Endothelial cell (in vitro differentiated cells): Measurements from ENCODE around the gene MPO. TPM values are rescaled to one million over a fixed set of nuclear protein-coding genes. Genes with fewer than 3 reads are reported as not detected.

Source experiments
- DNase-seq: peaks from one replicate; pipeline ENCODE4 v3.0.0; 2021; ENCODE audit warnings: low spot score
- H3K27ac Mint-ChIP-seq: one replicate; pipeline ENCODE4 v1.8.0; 2021; ENCODE audit warnings: mixed read lengths, inconsistent platforms; ENCODE audit not compliant: unreplicated experiment
- H3K27me3 Mint-ChIP-seq: one replicate; pipeline ENCODE4 v1.8.0; 2021; ENCODE audit warnings: mild to moderate bottlenecking, moderate library complexity, mixed read lengths, inconsistent platforms; ENCODE audit not compliant: unreplicated experiment
- H3K36me3 Mint-ChIP-seq: one replicate; pipeline ENCODE4 v1.8.0; 2021; ENCODE audit warnings: mild to moderate bottlenecking, low read depth, mixed read lengths, inconsistent platforms; ENCODE audit not compliant: unreplicated experiment
- H3K4me1 Mint-ChIP-seq: one replicate; pipeline ENCODE4 v1.8.0; 2021; ENCODE audit warnings: mild to moderate bottlenecking, mixed read lengths, inconsistent platforms; ENCODE audit not compliant: unreplicated experiment
- H3K4me3 Mint-ChIP-seq: one replicate; pipeline ENCODE4 v1.8.0; 2021; ENCODE audit warnings: mild to moderate bottlenecking, mixed read lengths, inconsistent platforms; ENCODE audit not compliant: unreplicated experiment
- H3K9me3 Mint-ChIP-seq: one replicate; pipeline ENCODE4 v1.8.0; 2021; ENCODE audit warnings: mixed read lengths, inconsistent platforms; ENCODE audit not compliant: unreplicated experiment
- total RNA-seq: library from RNA; stranded (reverse); fragmentation: NEBNext Ultra II Directional; extraction: Animal tissue kit (Norgen Biotek cat#: 25700); gene quantifications from one replicate; pipeline ENCODE4 v1.2.1, GENCODE V29; 2021; ENCODE audit not compliant: unreplicated experiment
- TF ChIP-seq, protein P1 (sequence below): fragments of 200-600 bp; sonication (generic); IDR thresholded peaks from one replicate; pipeline ENCODE4 v1.5.0; 2021; ENCODE audit warnings: antibody characterized with exemption; ENCODE audit not compliant: unreplicated experiment

Gene MPO
- total RNA-seq, 1 donor from 2014 or later, result not detected

- DNase-seq, result peak; percentile 68
- Mint-ChIP-seq H3K27ac (no peak overlapping the region), H3K4me1 (no peaks in the 10 kb centered on the region), H3K4me3 (no peak overlapping the region), H3K9me3 (no peaks in the 10 kb centered on the region), H3K36me3 (peaks cover 4% of the 10 kb centered on the region), H3K27me3 (peaks cover 17% of the 10 kb centered on the region)
- TF ChIP-seq, protein P1, sequence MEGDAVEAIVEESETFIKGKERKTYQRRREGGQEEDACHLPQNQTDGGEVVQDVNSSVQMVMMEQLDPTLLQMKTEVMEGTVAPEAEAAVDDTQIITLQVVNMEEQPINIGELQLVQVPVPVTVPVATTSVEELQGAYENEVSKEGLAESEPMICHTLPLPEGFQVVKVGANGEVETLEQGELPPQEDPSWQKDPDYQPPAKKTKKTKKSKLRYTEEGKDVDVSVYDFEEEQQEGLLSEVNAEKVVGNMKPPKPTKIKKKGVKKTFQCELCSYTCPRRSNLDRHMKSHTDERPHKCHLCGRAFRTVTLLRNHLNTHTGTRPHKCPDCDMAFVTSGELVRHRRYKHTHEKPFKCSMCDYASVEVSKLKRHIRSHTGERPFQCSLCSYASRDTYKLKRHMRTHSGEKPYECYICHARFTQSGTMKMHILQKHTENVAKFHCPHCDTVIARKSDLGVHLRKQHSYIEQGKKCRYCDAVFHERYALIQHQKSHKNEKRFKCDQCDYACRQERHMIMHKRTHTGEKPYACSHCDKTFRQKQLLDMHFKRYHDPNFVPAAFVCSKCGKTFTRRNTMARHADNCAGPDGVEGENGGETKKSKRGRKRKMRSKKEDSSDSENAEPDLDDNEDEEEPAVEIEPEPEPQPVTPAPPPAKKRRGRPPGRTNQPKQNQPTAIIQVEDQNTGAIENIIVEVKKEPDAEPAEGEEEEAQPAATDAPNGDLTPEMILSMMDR, result peak; percentile 48
Observed at GRCh38 chr17:58308173-58308984, 27.6 kb upstream of the MPO start.

DNA sequence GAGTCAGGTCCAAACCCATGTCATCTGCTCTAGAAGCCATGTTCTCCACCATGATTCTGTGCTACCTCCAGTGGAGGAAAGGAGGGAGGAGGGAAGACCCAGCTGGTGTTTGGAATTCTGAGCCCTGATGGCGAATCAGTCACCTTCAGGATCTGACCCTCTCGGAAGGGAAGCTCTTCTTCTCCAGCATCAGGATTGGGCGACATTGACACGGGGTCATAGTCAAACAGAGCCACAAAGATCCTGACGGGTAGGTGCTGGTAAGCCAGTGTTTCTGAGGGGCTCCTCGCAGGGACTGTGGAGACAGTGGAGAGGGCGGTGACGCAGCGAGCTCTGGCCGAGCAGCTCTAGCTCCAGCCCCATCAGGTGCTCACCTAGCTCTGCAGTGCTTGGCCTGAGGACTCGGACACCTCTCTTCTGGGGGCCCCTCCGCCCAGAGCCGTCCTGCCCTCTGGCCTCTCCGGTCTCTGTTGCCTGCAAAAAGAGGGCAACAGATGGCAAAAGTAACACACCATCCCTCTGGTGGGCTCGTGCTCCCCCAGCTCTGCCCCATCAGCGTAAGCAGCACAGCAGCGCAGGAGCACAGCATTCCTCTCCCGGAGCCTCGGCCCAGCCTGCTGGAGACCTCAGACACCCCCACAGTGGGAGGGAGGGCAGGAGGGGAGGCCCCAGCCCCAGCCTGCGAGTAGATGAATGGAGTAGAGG lies 26.9 kb upstream of the MPO start:
- Mint-ChIP-seq H3K27ac (no peak overlapping the region), H3K9me3 (no peaks in the 10 kb centered on the region), H3K4me1 (no peaks in the 10 kb centered on the region), H3K4me3 (no peak overlapping the region), H3K27me3 (peaks cover 17% of the 10 kb centered on the region), H3K36me3 (peaks cover 4% of the 10 kb centered on the region)
- no peak for DNase-seq
- TF ChIP-seq, protein P1, result no peak

- peaks cover 15% of the 10 kb centered on the region for H3K27me3 Mint-ChIP-seq
- H3K36me3 Mint-ChIP-seq, result peaks cover 4% of the 10 kb centered on the region
- no peak for DNase-seq
- H3K27ac Mint-ChIP-seq, result no peak overlapping the region
- H3K4me1 Mint-ChIP-seq, result no peaks in the 10 kb centered on the region
- H3K4me3 Mint-ChIP-seq, result no peak overlapping the region
- TF ChIP-seq, protein P1, result no peak
- no peaks in the 10 kb centered on the region for H3K9me3 Mint-ChIP-seq
Observed at GRCh38 chr17:58306131-58306951, 25.6 kb upstream of the MPO start.

DNA sequence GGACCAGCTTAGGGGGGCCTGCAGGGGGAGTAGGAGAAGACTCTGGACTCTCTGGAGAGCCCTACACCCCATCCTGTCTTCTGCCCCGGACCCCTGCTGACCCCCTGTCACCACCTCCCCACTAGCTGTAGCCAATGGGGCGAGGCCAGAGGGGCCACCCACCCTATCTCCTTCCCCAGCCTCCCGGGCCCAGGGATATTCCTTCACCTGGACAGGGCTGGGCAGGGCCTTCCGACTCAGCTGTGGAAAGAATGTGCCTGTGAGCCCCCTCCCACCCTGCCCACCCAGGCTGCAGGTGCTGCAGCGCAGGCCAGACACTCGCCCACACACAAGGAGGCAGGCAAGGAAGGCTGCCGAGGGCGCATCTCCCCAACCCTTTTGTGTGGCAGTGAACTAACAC lies 24.9 kb upstream of the MPO start:
- Mint-ChIP-seq H3K27ac (no peak overlapping the region), H3K36me3 (peaks cover 4% of the 10 kb centered on the region), H3K9me3 (no peaks in the 10 kb centered on the region), H3K4me1 (no peaks in the 10 kb centered on the region), H3K27me3 (peaks cover 15% of the 10 kb centered on the region), H3K4me3 (no peak overlapping the region)
- no peak for DNase-seq
- TF ChIP-seq, protein P1, result no peak
